ENCODE data around the gene CCDC66. TPM values are rescaled to one million over a fixed set of nuclear protein-coding genes. Genes with fewer than 3 reads are reported as not detected.

CCDC66 gene
- total RNA-seq, 1 donor from 2014 or later: 19.2 TPM

DNA sequence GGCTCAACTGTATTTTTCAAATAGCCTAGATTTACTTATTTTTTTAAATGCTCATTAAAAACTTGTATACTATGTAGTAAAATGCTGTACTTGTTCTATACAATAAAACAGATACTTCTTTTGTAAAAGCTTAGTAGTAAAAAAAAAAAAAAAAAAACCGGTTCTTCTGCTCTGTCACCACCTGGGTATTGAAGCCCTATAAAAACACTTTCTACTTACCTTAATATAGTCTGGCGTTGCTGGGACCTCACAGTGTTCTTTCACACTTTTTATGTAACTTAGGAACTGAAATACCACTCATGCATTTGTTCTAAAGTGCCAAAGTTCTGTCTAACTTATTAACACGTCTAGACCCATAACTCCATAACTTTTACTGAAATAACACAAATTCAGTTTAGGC lies 64.7 kb downstream of the CCDC66 start:
- H3K27me3 ChIP-seq: no peaks in the 10 kb centered on the region
- peaks cover 0 to 64% of the 10 kb centered on the region in 2 donors for H3K36me3 ChIP-seq
- DNase-seq (ENCODE audit: extremely low spot score in 2 of 2): no peak
- no peaks in the 10 kb centered on the region for H3K9me3 ChIP-seq
- intact Hi-C loops (cut with DNase I): no loop called here
- TF ChIP-seq POLR2AphosphoS5 (IDR thresholded peaks at IDR 0.05; ENCODE audit: insufficient read depth in 1 of 2, low read depth in 1 of 2): peak in 1 of 2 donors; percentile 38
- TF ChIP-seq POLR2A (IDR thresholded peaks at IDR 0.05): no peak
- H3K4me3 ChIP-seq: no peak overlapping the region
- H3K4me1 ChIP-seq: no peaks in the 10 kb centered on the region
- H3K27ac ChIP-seq: no peak overlapping the region

DNA sequence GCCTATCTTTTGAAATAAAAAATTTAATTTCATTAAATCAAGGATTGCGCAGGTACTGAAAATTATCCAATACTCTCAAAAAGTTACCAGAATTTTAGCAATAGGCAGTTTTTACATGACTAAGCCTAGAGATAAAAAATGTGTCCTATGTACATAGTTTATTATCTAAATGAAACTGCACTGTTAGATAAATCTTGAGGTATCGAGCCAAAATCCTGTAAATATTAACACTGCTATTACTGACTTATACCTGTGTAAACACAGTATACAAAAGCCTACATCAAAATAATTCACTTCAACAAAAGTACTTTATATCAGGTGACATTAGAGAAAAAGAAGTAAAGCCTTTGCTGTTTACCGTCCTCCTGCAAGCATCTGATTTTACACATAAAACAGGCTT lies 65.4 kb downstream of the CCDC66 start:
- H3K4me1 ChIP-seq: no peaks in the 10 kb centered on the region
- H3K27ac ChIP-seq: no peak overlapping the region
- no peaks in the 10 kb centered on the region for H3K9me3 ChIP-seq
- H3K27me3 ChIP-seq: no peaks in the 10 kb centered on the region
- TF ChIP-seq POLR2AphosphoS5 (IDR thresholded peaks at IDR 0.05; ENCODE audit: insufficient read depth in 1 of 2, low read depth in 1 of 2): no peak
- TF ChIP-seq POLR2A (IDR thresholded peaks at IDR 0.05): no peak
- TF ChIP-seq, protein P1, sequence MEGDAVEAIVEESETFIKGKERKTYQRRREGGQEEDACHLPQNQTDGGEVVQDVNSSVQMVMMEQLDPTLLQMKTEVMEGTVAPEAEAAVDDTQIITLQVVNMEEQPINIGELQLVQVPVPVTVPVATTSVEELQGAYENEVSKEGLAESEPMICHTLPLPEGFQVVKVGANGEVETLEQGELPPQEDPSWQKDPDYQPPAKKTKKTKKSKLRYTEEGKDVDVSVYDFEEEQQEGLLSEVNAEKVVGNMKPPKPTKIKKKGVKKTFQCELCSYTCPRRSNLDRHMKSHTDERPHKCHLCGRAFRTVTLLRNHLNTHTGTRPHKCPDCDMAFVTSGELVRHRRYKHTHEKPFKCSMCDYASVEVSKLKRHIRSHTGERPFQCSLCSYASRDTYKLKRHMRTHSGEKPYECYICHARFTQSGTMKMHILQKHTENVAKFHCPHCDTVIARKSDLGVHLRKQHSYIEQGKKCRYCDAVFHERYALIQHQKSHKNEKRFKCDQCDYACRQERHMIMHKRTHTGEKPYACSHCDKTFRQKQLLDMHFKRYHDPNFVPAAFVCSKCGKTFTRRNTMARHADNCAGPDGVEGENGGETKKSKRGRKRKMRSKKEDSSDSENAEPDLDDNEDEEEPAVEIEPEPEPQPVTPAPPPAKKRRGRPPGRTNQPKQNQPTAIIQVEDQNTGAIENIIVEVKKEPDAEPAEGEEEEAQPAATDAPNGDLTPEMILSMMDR (IDR thresholded peaks at IDR 0.05): no peak
- H3K36me3 ChIP-seq: peaks cover 0 to 64% of the 10 kb centered on the region in 2 donors
- intact Hi-C loops (cut with DNase I): no loop called here
- no peak for DNase-seq (ENCODE audit: extremely low spot score in 2 of 2)
- no peak overlapping the region for H3K4me3 ChIP-seq

DNA sequence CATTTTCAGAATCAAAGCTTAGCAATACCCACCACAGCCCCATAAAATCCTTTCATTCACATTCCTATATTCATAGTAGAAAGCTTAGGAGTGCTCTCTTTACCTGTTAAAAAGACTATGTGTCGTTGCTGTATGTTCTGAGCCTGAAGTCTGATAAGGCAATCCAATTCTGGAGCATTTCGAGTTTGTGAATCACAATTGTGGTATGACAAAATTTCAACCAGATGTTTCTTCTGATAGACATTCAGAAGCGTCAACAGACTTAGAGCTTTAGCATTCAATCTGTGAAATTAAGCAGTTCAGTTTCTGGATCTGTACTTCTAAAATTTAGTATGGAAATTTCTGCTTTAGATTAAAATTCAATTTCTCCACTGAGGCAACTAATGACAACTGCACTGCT lies 67.8 kb downstream of the CCDC66 start:
- no peak overlapping the region for H3K4me3 ChIP-seq
- no peak for DNase-seq (ENCODE audit: extremely low spot score in 2 of 2)
- intact Hi-C loops (cut with DNase I): no loop called here
- H3K36me3 ChIP-seq: peaks cover 0 to 53% of the 10 kb centered on the region in 2 donors
- H3K4me1 ChIP-seq: no peaks in the 10 kb centered on the region
- no peaks in the 10 kb centered on the region for H3K9me3 ChIP-seq
- H3K27me3 ChIP-seq: no peaks in the 10 kb centered on the region
- TF ChIP-seq POLR2AphosphoS5 (IDR thresholded peaks at IDR 0.05; ENCODE audit: insufficient read depth in 1 of 2, low read depth in 1 of 2) (no peak), POLR2A (IDR thresholded peaks at IDR 0.05) (no peak)
- TF ChIP-seq, protein P1 (IDR thresholded peaks at IDR 0.05): no peak
- H3K27ac ChIP-seq: no peak overlapping the region

DNA sequence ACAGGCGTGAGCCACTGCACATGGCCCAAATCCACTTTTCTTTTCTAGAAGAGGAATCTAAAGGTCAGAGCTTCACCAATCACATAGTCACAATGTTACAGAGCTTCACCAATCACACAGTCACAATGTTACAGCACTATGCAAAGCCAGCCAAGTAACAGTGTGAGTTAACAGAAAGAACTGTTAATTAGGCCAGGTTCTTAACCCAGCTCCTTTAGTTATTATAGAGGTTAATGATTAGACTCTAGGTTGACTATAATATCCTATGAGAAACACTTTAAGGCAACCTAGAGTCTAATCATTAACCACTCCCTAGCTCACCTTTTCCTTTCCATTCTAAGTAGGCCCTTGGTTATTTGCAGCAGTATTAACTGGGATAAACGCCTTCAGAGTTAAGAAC lies 72.1 kb downstream of the CCDC66 start:
- Histone ChIP-seq H3K4me1 (no peaks in the 10 kb centered on the region), H3K4me3 (no peak overlapping the region), H3K27ac (no peak overlapping the region), H3K27me3 (no peaks in the 10 kb centered on the region), H3K9me3 (no peaks in the 10 kb centered on the region), H3K36me3 (peaks cover 0 to 54% of the 10 kb centered on the region in 2 donors)
- DNase-seq (ENCODE audit: extremely low spot score in 2 of 2): no peak
- TF ChIP-seq, protein P1 (IDR thresholded peaks at IDR 0.05): no peak
- TF ChIP-seq POLR2AphosphoS5 (IDR thresholded peaks at IDR 0.05; ENCODE audit: insufficient read depth in 1 of 2, low read depth in 1 of 2): no peak
- TF ChIP-seq POLR2A (IDR thresholded peaks at IDR 0.05): no peak
- intact Hi-C loops (cut with DNase I): no loop called here

DNA sequence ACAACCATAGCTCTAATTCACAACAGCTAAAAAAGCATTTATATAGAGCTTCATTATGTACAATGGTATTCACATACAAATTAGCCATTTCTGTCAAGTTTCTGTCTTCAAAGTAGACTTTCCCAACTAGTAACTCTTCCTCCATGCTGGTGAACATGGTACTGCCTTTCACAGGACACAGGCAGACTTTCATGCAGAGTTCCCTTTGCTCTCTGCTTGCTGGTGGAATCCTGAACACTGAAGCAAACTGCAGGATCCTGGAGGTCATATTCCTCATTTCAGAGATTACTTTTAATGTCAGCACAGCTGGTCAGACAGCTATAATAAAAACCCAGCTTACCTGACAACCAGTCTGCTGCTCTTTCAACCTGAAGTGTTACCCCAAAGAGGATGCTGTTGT lies 72.5 kb downstream of the CCDC66 start:
- peaks cover 0 to 53% of the 10 kb centered on the region in 2 donors for H3K36me3 ChIP-seq
- DNase-seq (ENCODE audit: extremely low spot score in 2 of 2): no peak
- no peak overlapping the region for H3K4me3 ChIP-seq
- H3K9me3 ChIP-seq: no peaks in the 10 kb centered on the region
- H3K4me1 ChIP-seq: no peaks in the 10 kb centered on the region
- TF ChIP-seq, protein P1 (IDR thresholded peaks at IDR 0.05): no peak
- TF ChIP-seq POLR2A (IDR thresholded peaks at IDR 0.05): no peak
- no peak for TF ChIP-seq POLR2AphosphoS5 (IDR thresholded peaks at IDR 0.05; ENCODE audit: insufficient read depth in 1 of 2, low read depth in 1 of 2)
- no peak overlapping the region for H3K27ac ChIP-seq
- intact Hi-C loops (cut with DNase I): no loop called here
- no peaks in the 10 kb centered on the region for H3K27me3 ChIP-seq

Data from vagina (tissue), 2 donors.